HG02885 (cell line): Measurements from ENCODE around the gene GEN1.
"Not testable (repeated sequence)": the region's sequence is repeated elsewhere in the genome, so short reads cannot be mapped to it uniquely, and the experiment has no call there.

Source experiments
- ATAC-seq: cut with Tn5 transposase; IDR thresholded peaks from one replicate; pipeline ENCODE4 v1.9.1; 2021; ENCODE audit warnings: mild to moderate bottlenecking; ENCODE audit not compliant: unreplicated experiment, poor library complexity

GEN1 gene

DNA sequence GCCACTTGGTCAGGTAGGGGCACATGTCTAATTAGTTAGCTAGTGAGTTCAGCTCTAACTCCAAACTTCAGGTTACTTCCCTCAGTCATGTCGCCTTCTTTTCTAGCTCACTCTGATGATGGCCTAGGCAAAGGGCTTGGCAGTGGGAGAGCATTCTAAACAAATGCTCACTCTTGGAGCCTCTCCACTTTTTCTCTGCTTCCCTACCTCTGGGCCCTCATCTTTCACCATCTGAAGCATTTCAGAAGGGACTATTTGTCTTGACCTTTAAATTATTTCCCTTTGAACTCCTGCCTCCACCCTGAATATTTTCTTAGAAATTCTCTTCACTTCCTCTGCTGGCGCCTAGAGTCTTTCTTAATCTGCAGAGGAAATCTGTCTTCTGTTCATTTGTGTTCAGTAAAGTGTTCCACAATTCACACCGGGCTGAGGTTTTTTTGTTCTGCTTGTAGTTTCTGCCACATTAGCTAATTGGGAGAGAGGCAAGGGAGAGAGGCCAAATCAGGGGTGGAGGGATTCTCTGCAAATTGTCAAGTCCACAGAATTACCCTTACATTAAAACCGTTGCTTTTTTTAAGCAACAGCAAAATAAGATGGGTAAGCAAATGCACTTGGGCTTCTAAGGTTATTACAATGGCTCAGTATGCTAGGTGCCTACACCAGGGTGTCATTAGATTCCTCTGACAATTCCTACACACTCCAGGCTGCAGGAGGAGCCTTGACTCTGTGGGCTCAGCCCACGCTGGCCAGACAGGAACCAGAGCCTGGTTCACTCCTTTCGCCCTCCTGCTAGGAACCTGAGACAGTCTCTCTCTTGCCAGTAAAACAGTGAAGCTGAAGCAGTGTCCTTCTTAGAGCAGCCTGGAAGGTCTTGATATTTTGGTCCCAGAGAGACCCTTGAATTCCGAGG, 67.9 kb downstream of the GEN1 start:
- ATAC-seq: peak; percentile 56

DNA sequence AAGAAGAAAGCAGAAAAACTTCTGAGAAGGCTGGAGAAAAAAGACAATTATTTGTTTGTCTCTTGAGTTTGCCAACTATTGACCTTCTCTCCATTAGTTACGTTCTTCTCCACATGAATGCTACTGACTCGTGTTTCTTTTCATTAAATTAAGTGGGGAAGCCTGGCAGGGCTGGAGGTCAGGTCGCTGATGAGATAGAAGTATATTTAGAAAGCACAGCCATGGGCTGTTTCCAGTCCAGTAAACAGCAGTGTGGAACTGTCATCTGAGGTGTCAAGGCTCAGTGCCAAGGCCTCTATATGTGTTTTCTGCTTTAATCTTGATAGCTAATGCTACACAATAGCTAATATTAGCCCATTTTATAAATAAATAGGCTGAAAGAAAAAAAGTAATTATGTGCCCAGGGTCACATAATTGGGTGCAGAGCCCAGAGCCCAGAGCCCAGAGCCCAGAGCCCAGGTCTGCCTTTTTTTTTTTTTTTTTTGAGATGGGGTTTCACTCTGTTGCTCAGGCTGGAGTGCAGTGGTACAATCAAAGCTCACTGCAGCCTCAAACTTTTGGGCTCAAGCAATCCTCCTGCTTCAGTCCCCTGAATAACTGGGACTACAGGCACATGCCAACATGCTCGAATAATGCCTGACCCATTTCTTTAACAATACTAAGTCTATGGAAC, 68.6 kb downstream of the GEN1 start:
- ATAC-seq: peak; percentile 60

DNA sequence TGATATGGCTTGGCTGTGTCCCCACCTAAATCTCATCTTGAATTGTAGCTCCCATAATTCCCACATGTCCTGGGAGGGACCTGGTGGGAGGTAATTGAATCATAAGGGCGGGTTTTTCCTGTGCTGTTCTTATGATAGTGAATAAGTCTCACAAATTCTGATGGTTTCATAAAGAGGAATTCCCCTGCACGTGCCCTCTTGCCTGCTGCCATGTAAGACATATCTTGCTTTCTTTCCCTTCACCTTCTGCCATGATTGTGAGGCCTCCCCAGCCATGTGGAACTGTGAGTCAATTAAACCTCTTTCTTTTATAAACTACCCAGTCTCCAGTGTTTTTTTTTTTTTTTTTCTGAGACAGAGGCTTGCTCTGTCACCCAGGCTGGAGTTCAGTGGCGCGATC, 69.7 kb downstream of the GEN1 start:
- not testable (repeated sequence) for ATAC-seq

DNA sequence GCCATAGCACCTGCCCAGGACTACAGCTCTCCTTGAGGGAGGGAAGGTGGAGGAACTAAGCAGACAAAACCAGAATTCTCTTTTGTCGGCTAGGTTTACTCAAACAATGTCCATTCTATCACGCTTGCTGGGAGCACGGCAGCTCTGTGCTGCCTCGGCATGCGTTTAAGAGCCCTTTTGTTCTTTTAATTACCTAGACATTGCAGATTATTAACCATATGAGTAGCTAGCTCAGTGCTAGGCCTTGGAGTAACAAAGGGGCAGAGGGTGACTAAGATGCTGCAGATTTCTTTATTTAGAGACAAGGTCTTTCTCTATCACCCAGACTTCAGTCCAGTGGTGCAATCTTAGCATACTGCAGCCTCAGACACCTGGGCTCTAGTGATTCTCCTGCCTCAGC, 73.4 kb downstream of the GEN1 start:
- ATAC-seq: no peak

DNA sequence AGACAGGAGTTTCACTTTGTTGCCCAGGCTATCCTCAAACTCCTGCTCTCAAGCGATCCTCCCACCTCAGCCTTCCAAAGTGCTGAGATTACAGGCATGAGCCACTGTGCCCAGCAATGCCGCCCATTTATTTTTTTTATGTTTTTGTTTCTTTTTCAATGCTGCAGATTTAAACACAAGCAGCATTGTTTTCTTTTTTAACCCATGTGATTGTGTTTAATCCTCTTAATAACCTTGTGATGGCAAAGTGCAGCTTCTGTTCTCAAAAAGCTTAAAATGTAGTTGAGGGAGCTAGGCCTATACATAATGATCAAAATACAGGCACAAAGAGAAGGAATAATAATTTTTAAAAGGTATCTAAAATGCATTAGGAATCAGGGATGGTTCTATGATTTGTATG, 73.8 kb downstream of the GEN1 start:
- no peak for ATAC-seq

DNA sequence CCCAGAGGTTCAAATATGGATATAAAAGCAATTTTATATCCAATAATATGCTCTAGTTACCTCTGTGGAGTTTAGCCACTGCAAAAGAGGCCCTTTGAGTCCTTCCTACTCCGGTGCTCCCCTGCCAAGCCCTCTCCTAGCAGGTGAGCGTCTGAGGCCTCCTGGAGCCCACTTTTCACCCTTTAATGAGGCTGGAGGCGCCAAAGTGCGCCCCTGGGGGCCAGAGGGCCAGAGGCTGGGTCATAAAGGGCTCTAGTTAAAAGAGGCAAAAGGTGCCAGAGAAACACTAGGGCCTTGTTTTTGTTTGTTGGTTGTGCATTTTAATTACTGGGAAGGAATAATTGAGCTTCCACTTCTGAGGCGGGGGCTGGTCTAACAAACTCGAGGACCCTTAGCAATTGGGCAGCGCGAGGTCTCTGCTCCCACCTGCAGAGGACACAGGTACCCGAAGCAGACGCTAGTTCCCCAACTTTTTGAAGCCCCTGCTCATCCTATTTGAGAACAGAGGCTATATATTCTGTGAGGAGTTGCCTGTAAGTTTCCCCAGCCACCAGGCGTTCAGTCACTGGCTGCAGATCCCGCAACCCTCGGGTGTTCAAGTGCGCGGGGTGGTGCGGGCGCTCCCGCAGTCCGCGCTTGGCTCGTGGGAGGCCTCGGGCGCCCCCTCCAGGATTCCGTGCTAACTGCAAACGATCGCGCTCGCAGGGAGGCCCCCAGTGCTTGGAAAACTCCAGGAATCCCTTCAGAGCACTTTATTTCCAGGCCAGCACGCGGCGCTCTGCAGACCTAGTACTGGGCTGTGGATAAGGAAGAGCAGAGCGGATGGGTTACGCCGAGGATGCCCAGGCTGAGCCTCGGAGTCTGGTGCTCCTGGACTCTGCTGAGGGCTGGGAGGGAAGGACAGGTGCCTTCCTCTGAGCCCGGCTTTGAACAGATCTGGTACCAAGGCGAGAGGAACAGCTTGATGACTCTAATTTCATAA, 76.4 kb downstream of the GEN1 start:
- peak; percentile 94 for ATAC-seq

DNA sequence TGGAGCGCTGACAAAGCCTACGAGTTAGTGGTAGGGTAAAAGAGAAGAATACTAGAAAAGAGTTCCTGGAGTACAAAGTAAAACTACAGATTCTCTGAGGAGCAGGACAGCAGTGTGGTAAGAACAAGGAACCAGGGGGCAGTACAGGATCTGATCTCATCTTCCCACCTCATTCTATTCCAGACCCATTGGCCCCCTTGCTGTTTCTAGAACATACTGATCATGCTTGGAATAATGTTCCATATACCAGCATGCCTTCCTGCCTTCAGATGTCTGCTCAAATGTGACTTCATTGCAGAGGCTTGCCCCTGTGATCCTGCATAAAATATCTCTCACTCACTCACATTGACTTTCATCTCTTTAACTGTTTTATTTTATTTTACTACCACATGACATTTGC, 81.6 kb downstream of the GEN1 start:
- no peak for ATAC-seq
